Loucy (cell line): ENCODE results near the gene TLDC2.
"Not testable (repeated sequence)": the region's sequence is repeated elsewhere in the genome, so short reads cannot be mapped to it uniquely, and the experiment has no call there.

Source experiments
- H2AFZ ChIP-seq: fragments of 200-600 bp; sonication (generic); 2 replicates; pipeline ENCODE4 v1.6.0; 2016; ENCODE audit warnings: antibody characterized with exemption, mild to moderate bottlenecking, low read length, moderate library complexity
- H3F3A ChIP-seq: fragments of 200-600 bp; 2 replicates; pipeline ENCODE4 v1.6.0; 2016; ENCODE audit warnings: antibody characterized with exemption, low read depth, mild to moderate bottlenecking
- H3K27me3 ChIP-seq: fragments of 200-600 bp; sonication (generic); 2 replicates; pipeline ENCODE4 v1.6.1; 2014; ENCODE audit warnings: low read length, mild to moderate bottlenecking; ENCODE audit not compliant: insufficient read depth, poor library complexity, severe bottlenecking
- H3K36me3 ChIP-seq: fragments of 200-600 bp; sonication (generic); 2 replicates; pipeline ENCODE4 v1.6.1; 2016; ENCODE audit warnings: low read length; ENCODE audit not compliant: insufficient read depth
- H3K4me1 ChIP-seq: fragments of 200-600 bp; sonication (generic); 2 replicates; pipeline ENCODE4 v1.5.1; 2014; ENCODE audit warnings: low read length, mild to moderate bottlenecking; ENCODE audit not compliant: insufficient read depth, poor library complexity, severe bottlenecking
- H3K4me2 ChIP-seq: fragments of 200-600 bp; sonication (generic); 2 replicates; pipeline ENCODE4 v1.6.0; 2014; ENCODE audit warnings: antibody characterized with exemption, low read length, low read depth, mild to moderate bottlenecking; ENCODE audit not compliant: poor library complexity, severe bottlenecking
- H3K4me3 ChIP-seq: fragments of 200-600 bp; sonication (generic); 2 replicates; pipeline ENCODE4 v1.5.1; 2014; ENCODE audit warnings: low read length, mild to moderate bottlenecking, mixed read lengths; ENCODE audit not compliant: poor library complexity, severe bottlenecking
- H3K79me2 ChIP-seq: fragments of 200-600 bp; sonication (generic); 2 replicates; pipeline ENCODE4 v1.6.1; 2014; ENCODE audit warnings: low read length; ENCODE audit not compliant: insufficient read depth
- H3K9ac ChIP-seq: fragments of 200-600 bp; sonication (generic); 2 replicates; pipeline ENCODE4 v1.6.0; 2014; ENCODE audit warnings: mild to moderate bottlenecking, low read depth, low read length, moderate library complexity; ENCODE audit not compliant: poor library complexity, severe bottlenecking
- H3K9me2 ChIP-seq: fragments of 200-600 bp; sonication (generic); replicated peaks from 2 replicates; pipeline ENCODE4 v1.6.1; 2016; ENCODE audit warnings: low read depth, low read length, mixed read lengths
- H3K9me3 ChIP-seq: fragments of 200-600 bp; sonication (generic); 2 replicates; pipeline ENCODE4 v1.6.1; 2014; ENCODE audit warnings: mild to moderate bottlenecking, antibody characterized with exemption, low read length, low read depth; ENCODE audit not compliant: insufficient read depth
- H4K20me1 ChIP-seq: fragments of 200-600 bp; sonication (generic); 2 replicates; pipeline ENCODE4 v1.6.0; 2014; ENCODE audit warnings: antibody characterized with exemption, low read length, mild to moderate bottlenecking; ENCODE audit not compliant: insufficient read depth, poor library complexity, severe bottlenecking
- EZH2phosphoT487 ChIP-seq: fragments of 200-600 bp; IDR thresholded peaks from 2 replicates; pipeline ENCODE4 v1.6.1; 2018; ENCODE audit warnings: antibody characterized with exemption, mild to moderate bottlenecking, moderate library complexity, borderline replicate concordance
- TF ChIP-seq, protein P1 (sequence below): fragments of 200-600 bp; sonication (generic); conservative IDR thresholded peaks from 2 replicates; pipeline ENCODE4 v1.5.1; 2014; ENCODE audit warnings: mild to moderate bottlenecking, antibody characterized with exemption, low read length

Gene TLDC2

DNA sequence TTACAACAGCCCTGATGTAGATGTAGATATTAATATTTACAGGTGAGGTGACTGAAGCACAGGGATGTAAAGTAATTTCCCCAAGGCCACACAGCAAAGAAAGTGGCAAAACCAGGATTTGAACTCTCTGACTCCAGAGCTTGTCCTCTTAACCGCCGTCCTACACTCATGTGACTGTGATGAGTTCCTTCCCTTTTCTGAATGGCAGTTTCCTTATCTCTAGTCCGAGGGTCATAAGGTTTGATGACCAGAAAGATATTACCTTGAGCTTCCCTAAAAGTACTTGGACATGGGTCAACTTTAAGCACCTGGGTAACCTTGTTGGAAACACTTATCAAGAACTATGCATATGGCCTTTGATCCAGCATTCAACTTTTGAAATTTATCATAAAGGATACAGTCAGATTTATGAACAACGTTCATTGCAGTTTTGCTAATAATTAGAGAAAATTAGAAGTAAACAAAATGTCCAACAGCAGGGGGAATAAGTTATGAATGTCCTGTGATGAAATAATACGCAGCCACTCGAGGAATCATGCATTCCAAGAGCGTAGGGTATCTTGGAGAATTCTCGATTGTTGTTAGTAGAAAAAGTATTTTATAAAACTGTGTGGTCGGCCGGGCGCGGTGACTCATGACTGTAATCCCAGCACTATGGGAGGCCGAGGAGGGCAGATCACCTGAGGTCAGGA, 2.3 kb upstream of the TLDC2 start:
- Histone ChIP-seq H3K4me2 (no peak overlapping the region), H3K9ac (no peak overlapping the region), H3K27me3 (no peaks in the 10 kb centered on the region), H3K36me3 (no peaks in the 10 kb centered on the region), H3K4me3 (no peak overlapping the region), H3K9me2 (no peaks in the 10 kb centered on the region), H3K4me1 (peaks cover 11% of the 10 kb centered on the region), H2AFZ (no peak overlapping the region), H3K9me3 (no peaks in the 10 kb centered on the region), H4K20me1 (no peaks in the 10 kb centered on the region), H3F3A (no peaks in the 10 kb centered on the region), H3K79me2 (no peaks in the 10 kb centered on the region)
- TF ChIP-seq, protein P1, sequence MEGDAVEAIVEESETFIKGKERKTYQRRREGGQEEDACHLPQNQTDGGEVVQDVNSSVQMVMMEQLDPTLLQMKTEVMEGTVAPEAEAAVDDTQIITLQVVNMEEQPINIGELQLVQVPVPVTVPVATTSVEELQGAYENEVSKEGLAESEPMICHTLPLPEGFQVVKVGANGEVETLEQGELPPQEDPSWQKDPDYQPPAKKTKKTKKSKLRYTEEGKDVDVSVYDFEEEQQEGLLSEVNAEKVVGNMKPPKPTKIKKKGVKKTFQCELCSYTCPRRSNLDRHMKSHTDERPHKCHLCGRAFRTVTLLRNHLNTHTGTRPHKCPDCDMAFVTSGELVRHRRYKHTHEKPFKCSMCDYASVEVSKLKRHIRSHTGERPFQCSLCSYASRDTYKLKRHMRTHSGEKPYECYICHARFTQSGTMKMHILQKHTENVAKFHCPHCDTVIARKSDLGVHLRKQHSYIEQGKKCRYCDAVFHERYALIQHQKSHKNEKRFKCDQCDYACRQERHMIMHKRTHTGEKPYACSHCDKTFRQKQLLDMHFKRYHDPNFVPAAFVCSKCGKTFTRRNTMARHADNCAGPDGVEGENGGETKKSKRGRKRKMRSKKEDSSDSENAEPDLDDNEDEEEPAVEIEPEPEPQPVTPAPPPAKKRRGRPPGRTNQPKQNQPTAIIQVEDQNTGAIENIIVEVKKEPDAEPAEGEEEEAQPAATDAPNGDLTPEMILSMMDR: no peak
- no peak for TF ChIP-seq EZH2phosphoT487

DNA sequence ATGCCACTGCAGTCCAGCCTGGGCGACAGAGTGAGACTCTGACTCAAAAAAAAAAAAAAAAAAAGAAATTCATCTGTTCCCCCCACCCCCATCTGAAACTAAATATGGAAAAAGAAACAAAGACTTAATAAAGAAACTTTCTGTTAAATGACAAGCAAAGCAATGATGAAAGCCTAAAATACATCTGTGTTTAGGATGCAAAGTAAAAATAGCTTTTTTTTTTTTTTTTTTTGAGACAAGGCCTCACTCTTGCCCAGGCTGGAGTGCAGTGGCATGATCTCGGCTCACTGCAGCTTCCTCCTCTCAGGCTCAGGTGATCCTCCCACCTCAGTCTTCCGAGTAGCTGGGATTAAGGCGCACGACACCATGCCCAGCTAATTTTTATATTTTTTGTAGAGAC, 845 bp upstream of the TLDC2 start:
- not testable (repeated sequence) for H3K9me2 ChIP-seq, H3K9ac ChIP-seq, H3K9me3 ChIP-seq, H3K4me2 ChIP-seq, H2AFZ ChIP-seq, H3K79me2 ChIP-seq, H4K20me1 ChIP-seq, H3K4me3 ChIP-seq, H3K36me3 ChIP-seq, H3F3A ChIP-seq, H3K27me3 ChIP-seq
- H3K4me1 ChIP-seq: peaks cover 11% of the 10 kb centered on the region

DNA sequence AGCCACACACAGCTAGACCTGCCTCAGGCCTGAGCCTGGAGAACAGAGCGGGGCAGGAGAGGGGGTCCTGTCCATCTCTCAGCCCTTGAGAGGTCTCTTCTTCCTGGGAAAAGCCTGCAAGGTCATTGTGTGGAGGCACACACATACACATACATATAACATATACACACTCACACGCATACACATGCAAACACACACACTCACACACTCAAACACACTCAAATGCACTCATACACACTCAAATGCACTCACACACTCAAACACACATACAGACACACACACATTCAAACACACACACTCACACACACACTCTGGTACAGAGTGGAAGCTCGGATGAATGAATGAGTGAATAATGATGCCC, 515 bp downstream of the TLDC2 start:
- H3K36me3 ChIP-seq: no peaks in the 10 kb centered on the region
- H3K4me2 ChIP-seq: no peak overlapping the region
- no peak for TF ChIP-seq EZH2phosphoT487
- TF ChIP-seq, protein P1: no peak
- H3K9me3 ChIP-seq: no peaks in the 10 kb centered on the region
- no peaks in the 10 kb centered on the region for H3K27me3 ChIP-seq
- 0 out of 2 replicates have a peak overlapping the region, but pooled peaks have one; percentile 53 for H2AFZ ChIP-seq
- H3K4me3 ChIP-seq: no peak overlapping the region
- no peaks in the 10 kb centered on the region for H3K79me2 ChIP-seq
- no peak overlapping the region for H3K9ac ChIP-seq
- H4K20me1 ChIP-seq: no peaks in the 10 kb centered on the region
- H3K9me2 ChIP-seq: no peaks in the 10 kb centered on the region
- no peaks in the 10 kb centered on the region for H3F3A ChIP-seq
- H3K4me1 ChIP-seq: peaks cover 11% of the 10 kb centered on the region

DNA sequence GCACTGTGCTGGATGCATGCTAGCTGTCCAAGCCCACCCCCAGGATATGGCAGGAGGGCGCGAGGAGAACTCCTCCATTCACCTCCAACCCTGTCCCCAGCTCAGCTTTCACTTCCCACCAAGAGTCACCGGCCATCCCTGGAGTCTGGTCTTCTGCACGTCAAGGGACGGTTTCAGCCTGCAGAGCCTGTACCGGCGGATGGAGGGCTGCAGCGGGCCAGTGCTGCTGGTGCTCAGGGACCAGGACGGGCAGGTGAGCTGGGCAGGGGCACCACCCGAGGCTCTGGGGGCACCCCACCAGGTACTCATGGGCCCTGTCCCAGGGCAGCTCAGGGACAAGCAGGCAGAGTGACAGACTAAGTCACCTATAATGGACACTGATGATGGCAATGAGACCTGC, 3.0 kb downstream of the TLDC2 start:
- H3K9ac ChIP-seq: no peak overlapping the region
- no peaks in the 10 kb centered on the region for H3K27me3 ChIP-seq
- no peak overlapping the region for H2AFZ ChIP-seq
- H3K4me3 ChIP-seq: no peak overlapping the region
- no peak for TF ChIP-seq EZH2phosphoT487
- TF ChIP-seq, protein P1: no peak
- no peaks in the 10 kb centered on the region for H3K79me2 ChIP-seq
- H3K36me3 ChIP-seq: no peaks in the 10 kb centered on the region
- no peaks in the 10 kb centered on the region for H3K9me2 ChIP-seq
- no peaks in the 10 kb centered on the region for H3F3A ChIP-seq
- H3K4me1 ChIP-seq: peaks cover 6% of the 10 kb centered on the region
- H4K20me1 ChIP-seq: no peaks in the 10 kb centered on the region
- no peak overlapping the region for H3K4me2 ChIP-seq
- H3K9me3 ChIP-seq: no peaks in the 10 kb centered on the region
